ENCODE measurements around the gene FKBP1B.

The FKBP1B gene

DNA sequence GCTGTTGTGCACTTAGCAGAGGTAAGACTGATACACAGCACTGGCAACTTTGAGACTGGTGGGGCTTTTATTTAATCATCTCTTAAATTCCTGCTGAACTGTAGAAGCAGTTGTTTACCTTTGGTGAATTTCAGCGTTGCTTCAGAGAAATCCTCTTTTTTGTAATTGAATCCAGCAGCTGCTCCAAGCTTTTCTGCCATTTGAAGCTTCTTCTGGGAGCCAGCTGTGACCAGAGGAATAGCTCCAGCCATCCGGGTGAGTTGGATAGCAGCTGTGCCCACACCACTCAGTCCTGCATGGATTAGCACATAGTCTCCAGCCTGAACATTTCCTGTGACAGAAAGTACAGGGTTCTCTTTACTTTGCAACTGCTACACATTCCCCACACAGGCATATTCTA, 31.2 kb downstream of the FKBP1B start:
- H3K9me3 ChIP-seq (replicated peaks; ENCODE audit: insufficient read depth, low read length) = no peaks in the 10 kb centered on the region
- H3K4me3 ChIP-seq (ENCODE audit: low read length) = no peak overlapping the region
- no peak overlapping the region for H3K27ac ChIP-seq (ENCODE audit: low read length)
- H3K27me3 ChIP-seq (replicated peaks; ENCODE audit: insufficient read depth, low read length) = no peaks in the 10 kb centered on the region
- no peaks in the 10 kb centered on the region for H4K20me1 ChIP-seq (ENCODE audit: insufficient read depth, low read length)
- no peak overlapping the region for H3K4me2 ChIP-seq (ENCODE audit: low read depth, low read length)
- H3K79me2 ChIP-seq (ENCODE audit: low read length) = peaks cover 4% of the 10 kb centered on the region
- peaks cover 29% of the 10 kb centered on the region for H3F3A ChIP-seq (ENCODE audit: insufficient read depth, low read length)
- H3K9me2 ChIP-seq (replicated peaks; ENCODE audit: insufficient read depth, low read length) = no peaks in the 10 kb centered on the region
- no peak overlapping the region for H2AFZ ChIP-seq (ENCODE audit: low read length)
- H3K9ac ChIP-seq (ENCODE audit: low read length) = no peak overlapping the region
- H3K36me3 ChIP-seq (replicated peaks; ENCODE audit: insufficient read depth, low read length) = no peaks in the 10 kb centered on the region
- H3K4me1 ChIP-seq (ENCODE audit: low read length) = peaks cover 15% of the 10 kb centered on the region
- no peak for DNase-seq
- no peak for TF ChIP-seq EZH2phosphoT487 (IDR thresholded peaks at IDR 0.05; ENCODE audit: low read length)
- TF ChIP-seq, protein P1, sequence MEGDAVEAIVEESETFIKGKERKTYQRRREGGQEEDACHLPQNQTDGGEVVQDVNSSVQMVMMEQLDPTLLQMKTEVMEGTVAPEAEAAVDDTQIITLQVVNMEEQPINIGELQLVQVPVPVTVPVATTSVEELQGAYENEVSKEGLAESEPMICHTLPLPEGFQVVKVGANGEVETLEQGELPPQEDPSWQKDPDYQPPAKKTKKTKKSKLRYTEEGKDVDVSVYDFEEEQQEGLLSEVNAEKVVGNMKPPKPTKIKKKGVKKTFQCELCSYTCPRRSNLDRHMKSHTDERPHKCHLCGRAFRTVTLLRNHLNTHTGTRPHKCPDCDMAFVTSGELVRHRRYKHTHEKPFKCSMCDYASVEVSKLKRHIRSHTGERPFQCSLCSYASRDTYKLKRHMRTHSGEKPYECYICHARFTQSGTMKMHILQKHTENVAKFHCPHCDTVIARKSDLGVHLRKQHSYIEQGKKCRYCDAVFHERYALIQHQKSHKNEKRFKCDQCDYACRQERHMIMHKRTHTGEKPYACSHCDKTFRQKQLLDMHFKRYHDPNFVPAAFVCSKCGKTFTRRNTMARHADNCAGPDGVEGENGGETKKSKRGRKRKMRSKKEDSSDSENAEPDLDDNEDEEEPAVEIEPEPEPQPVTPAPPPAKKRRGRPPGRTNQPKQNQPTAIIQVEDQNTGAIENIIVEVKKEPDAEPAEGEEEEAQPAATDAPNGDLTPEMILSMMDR (IDR thresholded peaks at IDR 0.05; ENCODE audit: low read length) = no peak
- TF ChIP-seq EZH2 (optimal IDR thresholded peaks at IDR 0.05; ENCODE audit: low read depth, low read length) = no peak

- Histone ChIP-seq H3K36me3 (replicated peaks; ENCODE audit: insufficient read depth, low read length) (no peaks in the 10 kb centered on the region), H2AFZ (ENCODE audit: low read length) (peak overlapping the region; percentile 95), H3K79me2 (ENCODE audit: low read length) (no peaks in the 10 kb centered on the region), H3K27ac (ENCODE audit: low read length) (peak overlapping the region; percentile 70; the same call in 1 of the 2 replicates), H3K9me2 (replicated peaks; ENCODE audit: insufficient read depth, low read length) (no peaks in the 10 kb centered on the region), H3F3A (ENCODE audit: insufficient read depth, low read length) (peaks cover 18% of the 10 kb centered on the region; the same call in 1 of the 2 replicates), H3K27me3 (replicated peaks; ENCODE audit: insufficient read depth, low read length) (no peaks in the 10 kb centered on the region), H3K4me3 (ENCODE audit: low read length) (peak overlapping the region; percentile 89), H3K9ac (ENCODE audit: low read length) (peak overlapping the region; percentile 69; the same call in 1 of the 2 replicates), H3K9me3 (replicated peaks; ENCODE audit: insufficient read depth, low read length) (no peaks in the 10 kb centered on the region), H3K4me2 (ENCODE audit: low read depth, low read length) (peak overlapping the region; percentile 81), H3K4me1 (ENCODE audit: low read length) (peaks cover 9% of the 10 kb centered on the region; the same call in 1 of the 2 replicates), H4K20me1 (ENCODE audit: insufficient read depth, low read length) (no peaks in the 10 kb centered on the region)
- DNase-seq = no peak
- no peak for TF ChIP-seq EZH2 (optimal IDR thresholded peaks at IDR 0.05; ENCODE audit: low read depth, low read length)
- TF ChIP-seq EZH2phosphoT487 (IDR thresholded peaks at IDR 0.05; ENCODE audit: low read length) = no peak
- TF ChIP-seq, protein P1 (IDR thresholded peaks at IDR 0.05; ENCODE audit: low read length) = no peak
Observed at GRCh38 chr2:24082787-24083566, 33.4 kb downstream of the FKBP1B start.

- Histone ChIP-seq H3F3A (ENCODE audit: insufficient read depth, low read length) (peaks cover 18% of the 10 kb centered on the region; the same call in 1 of the 2 replicates), H3K4me1 (ENCODE audit: low read length) (peaks cover 9% of the 10 kb centered on the region; the same call in 1 of the 2 replicates), H3K9me2 (replicated peaks; ENCODE audit: insufficient read depth, low read length) (no peaks in the 10 kb centered on the region), H4K20me1 (ENCODE audit: insufficient read depth, low read length) (no peaks in the 10 kb centered on the region), H3K9ac (ENCODE audit: low read length) (peak overlapping the region; percentile 69), H3K9me3 (replicated peaks; ENCODE audit: insufficient read depth, low read length) (no peaks in the 10 kb centered on the region), H2AFZ (ENCODE audit: low read length) (peak overlapping the region; percentile 95), H3K4me3 (ENCODE audit: low read length) (peak overlapping the region; percentile 89), H3K27ac (ENCODE audit: low read length) (peak overlapping the region; percentile 70; the same call in 1 of the 2 replicates), H3K27me3 (replicated peaks; ENCODE audit: insufficient read depth, low read length) (no peaks in the 10 kb centered on the region), H3K79me2 (ENCODE audit: low read length) (no peaks in the 10 kb centered on the region), H3K4me2 (ENCODE audit: low read depth, low read length) (peak overlapping the region; percentile 81), H3K36me3 (replicated peaks; ENCODE audit: insufficient read depth, low read length) (no peaks in the 10 kb centered on the region)
- no peak for TF ChIP-seq EZH2phosphoT487 (IDR thresholded peaks at IDR 0.05; ENCODE audit: low read length)
- TF ChIP-seq, protein P1 (IDR thresholded peaks at IDR 0.05; ENCODE audit: low read length) = no peak
- no peak for TF ChIP-seq EZH2 (optimal IDR thresholded peaks at IDR 0.05; ENCODE audit: low read depth, low read length)
- DNase-seq = peak; percentile 90
Observed at GRCh38 chr2:24083567-24084385, 34.2 kb downstream of the FKBP1B start.
